ENCODE measurements around the gene TRPV5.

DNA sequence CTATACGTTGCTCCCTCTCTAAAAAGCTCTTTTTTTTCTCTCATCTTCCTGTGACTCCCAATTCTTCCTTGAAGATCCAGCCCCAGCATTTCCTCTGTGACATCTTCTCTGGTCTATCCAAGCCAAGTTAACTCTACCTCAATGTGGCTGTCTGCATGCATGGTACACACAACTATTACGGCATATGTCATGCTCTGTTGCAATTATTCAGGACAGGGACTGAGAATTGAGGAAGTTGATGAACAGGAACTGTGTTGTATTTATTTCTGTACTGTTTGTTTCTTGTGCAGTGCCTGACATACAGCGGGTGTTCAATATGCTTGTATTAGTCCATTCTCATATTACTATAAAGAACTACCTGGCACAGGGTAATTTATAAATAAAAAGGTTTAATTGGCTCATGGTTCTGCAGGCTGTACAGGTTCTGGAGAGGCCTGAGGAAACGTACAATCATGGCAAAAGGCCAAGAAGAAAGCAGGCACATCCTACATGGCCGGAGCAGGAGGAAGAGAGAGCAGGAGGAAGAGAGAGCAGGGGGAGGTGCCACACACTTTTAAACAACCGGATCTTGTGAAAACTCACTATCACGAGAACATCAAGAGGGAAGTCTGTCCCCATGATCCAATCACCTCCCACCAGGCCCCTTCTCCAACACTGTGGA lies 6.3 kb downstream of the TRPV5 start:
- TF ChIP-seq CTCF (IDR thresholded peaks at IDR 0.05) = no peak
- no peak for TF ChIP-seq POLR2A (IDR thresholded peaks at IDR 0.05)
- no peak for TF ChIP-seq POLR2AphosphoS5 (IDR thresholded peaks at IDR 0.05)
- TF ChIP-seq EP300 (IDR thresholded peaks at IDR 0.05) = no peak
